ENCODE results near the gene EPB41L3.

Gene EPB41L3

GRCh38 chr18:5500158-5500939 lies 43.4 kb downstream of the EPB41L3 start:
- Histone ChIP-seq H3K9me3 (ENCODE audit: insufficient read depth, low read length) (no peaks in the 10 kb centered on the region), H3K27me3 (ENCODE audit: low read depth, low read length) (no peaks in the 10 kb centered on the region), H4K20me1 (ENCODE audit: insufficient read depth, low read length) (no peaks in the 10 kb centered on the region), H3K79me2 (ENCODE audit: low read length) (no peaks in the 10 kb centered on the region), H3K4me3 (ENCODE audit: low read length) (no peak overlapping the region), H3K4me1 (ENCODE audit: low read length) (no peaks in the 10 kb centered on the region), H3K36me3 (replicated peaks; ENCODE audit: low read depth, low read length) (no peaks in the 10 kb centered on the region), H3K9ac (ENCODE audit: low read length) (no peak overlapping the region), H3K4me2 (ENCODE audit: low read length) (no peak overlapping the region), H2AFZ (ENCODE audit: low read depth, low read length) (no peak overlapping the region), H3K27ac (ENCODE audit: low read length) (no peak overlapping the region)
- TF ChIP-seq CTCF (IDR thresholded peaks at IDR 0.05; ENCODE audit: low read depth, low read length) (no peak), EZH2phosphoT487 (IDR thresholded peaks at IDR 0.05; ENCODE audit: low read depth) (no peak)

GRCh38 chr18:5498452-5498851 lies 45.3 kb downstream of the EPB41L3 start:
- no peak overlapping the region for H3K27ac ChIP-seq (ENCODE audit: low read length)
- no peak overlapping the region for H3K4me2 ChIP-seq (ENCODE audit: low read length)
- TF ChIP-seq EZH2phosphoT487 (IDR thresholded peaks at IDR 0.05; ENCODE audit: low read depth) (no peak), CTCF (IDR thresholded peaks at IDR 0.05; ENCODE audit: low read depth, low read length) (no peak)
- H2AFZ ChIP-seq (ENCODE audit: low read depth, low read length) = no peak overlapping the region
- no peaks in the 10 kb centered on the region for H3K79me2 ChIP-seq (ENCODE audit: low read length)
- H3K36me3 ChIP-seq (replicated peaks; ENCODE audit: low read depth, low read length) = no peaks in the 10 kb centered on the region
- no peaks in the 10 kb centered on the region for H3K9me3 ChIP-seq (ENCODE audit: insufficient read depth, low read length)
- H3K4me3 ChIP-seq (ENCODE audit: low read length) = no peak overlapping the region
- no peaks in the 10 kb centered on the region for H3K27me3 ChIP-seq (ENCODE audit: low read depth, low read length)
- H3K9ac ChIP-seq (ENCODE audit: low read length) = no peak overlapping the region
- H4K20me1 ChIP-seq (ENCODE audit: insufficient read depth, low read length) = no peaks in the 10 kb centered on the region
- H3K4me1 ChIP-seq (ENCODE audit: low read length) = no peaks in the 10 kb centered on the region

- no peak overlapping the region for H3K27ac ChIP-seq (ENCODE audit: low read length)
- H3K4me1 ChIP-seq (ENCODE audit: low read length) = no peaks in the 10 kb centered on the region
- H3K9ac ChIP-seq (ENCODE audit: low read length) = no peak overlapping the region
- no peaks in the 10 kb centered on the region for H3K9me3 ChIP-seq (ENCODE audit: insufficient read depth, low read length)
- H3K36me3 ChIP-seq (replicated peaks; ENCODE audit: low read depth, low read length) = no peaks in the 10 kb centered on the region
- H3K27me3 ChIP-seq (ENCODE audit: low read depth, low read length) = no peaks in the 10 kb centered on the region
- no peak overlapping the region for H2AFZ ChIP-seq (ENCODE audit: low read depth, low read length)
- H3K4me2 ChIP-seq (ENCODE audit: low read length) = no peak overlapping the region
- no peak overlapping the region for H3K4me3 ChIP-seq (ENCODE audit: low read length)
- no peak for TF ChIP-seq CTCF (IDR thresholded peaks at IDR 0.05; ENCODE audit: low read depth, low read length)
- TF ChIP-seq EZH2phosphoT487 (IDR thresholded peaks at IDR 0.05; ENCODE audit: low read depth) = no peak
- H3K79me2 ChIP-seq (ENCODE audit: low read length) = no peaks in the 10 kb centered on the region
- no peaks in the 10 kb centered on the region for H4K20me1 ChIP-seq (ENCODE audit: insufficient read depth, low read length)
Measured at GRCh38 chr18:5496305-5496704, 47.5 kb downstream of the EPB41L3 start.

GRCh38 chr18:5490753-5491480 lies 52.9 kb downstream of the EPB41L3 start:
- TF ChIP-seq CTCF (IDR thresholded peaks at IDR 0.05; ENCODE audit: low read depth, low read length) (no peak), EZH2phosphoT487 (IDR thresholded peaks at IDR 0.05; ENCODE audit: low read depth) (no peak)
- Histone ChIP-seq H3K36me3 (replicated peaks; ENCODE audit: low read depth, low read length) (no peaks in the 10 kb centered on the region), H2AFZ (ENCODE audit: low read depth, low read length) (no peak overlapping the region), H3K4me1 (ENCODE audit: low read length) (no peaks in the 10 kb centered on the region), H3K4me2 (ENCODE audit: low read length) (no peak overlapping the region), H3K9ac (ENCODE audit: low read length) (no peak overlapping the region), H4K20me1 (ENCODE audit: insufficient read depth, low read length) (no peaks in the 10 kb centered on the region), H3K27me3 (ENCODE audit: low read depth, low read length) (no peaks in the 10 kb centered on the region), H3K4me3 (ENCODE audit: low read length) (no peak overlapping the region), H3K79me2 (ENCODE audit: low read length) (no peaks in the 10 kb centered on the region), H3K9me3 (ENCODE audit: insufficient read depth, low read length) (no peaks in the 10 kb centered on the region), H3K27ac (ENCODE audit: low read length) (no peak overlapping the region)

Measured in OCI-LY3 (cell line).